ENCODE results near the gene C1S.

DNA sequence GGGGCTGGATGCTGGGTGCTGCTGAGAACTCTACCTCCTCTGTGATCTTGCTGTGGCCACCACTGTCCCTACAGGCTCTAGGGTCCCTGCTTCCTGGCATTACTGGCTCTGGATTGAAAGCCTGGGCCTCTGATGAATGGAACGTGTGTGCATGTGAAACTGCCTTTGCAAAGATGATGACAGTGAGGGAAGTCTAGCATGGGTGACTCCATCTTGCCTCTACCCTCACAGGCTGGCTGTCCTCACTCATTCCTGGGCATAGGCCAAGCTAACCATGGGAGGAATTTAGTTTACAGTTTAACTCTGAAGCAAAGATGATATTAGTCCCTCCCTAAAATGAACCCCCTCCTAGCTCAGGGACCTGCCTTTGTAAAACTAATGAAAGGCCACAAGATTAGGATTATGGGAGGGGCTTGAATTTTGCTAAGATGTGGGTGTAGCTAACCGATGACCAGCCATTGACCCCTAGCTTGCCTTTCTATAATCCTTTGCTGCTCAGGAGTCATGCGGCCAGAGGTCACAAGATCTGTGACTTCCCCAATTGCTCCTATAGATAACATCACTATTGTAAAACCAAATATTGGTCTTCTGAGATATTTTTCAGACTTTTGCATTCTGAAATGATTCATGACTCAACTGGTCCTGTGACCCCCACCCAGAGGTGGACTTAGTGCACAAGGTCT, 2.2 kb upstream of the C1S start:
- TF ChIP-seq, protein P1, sequence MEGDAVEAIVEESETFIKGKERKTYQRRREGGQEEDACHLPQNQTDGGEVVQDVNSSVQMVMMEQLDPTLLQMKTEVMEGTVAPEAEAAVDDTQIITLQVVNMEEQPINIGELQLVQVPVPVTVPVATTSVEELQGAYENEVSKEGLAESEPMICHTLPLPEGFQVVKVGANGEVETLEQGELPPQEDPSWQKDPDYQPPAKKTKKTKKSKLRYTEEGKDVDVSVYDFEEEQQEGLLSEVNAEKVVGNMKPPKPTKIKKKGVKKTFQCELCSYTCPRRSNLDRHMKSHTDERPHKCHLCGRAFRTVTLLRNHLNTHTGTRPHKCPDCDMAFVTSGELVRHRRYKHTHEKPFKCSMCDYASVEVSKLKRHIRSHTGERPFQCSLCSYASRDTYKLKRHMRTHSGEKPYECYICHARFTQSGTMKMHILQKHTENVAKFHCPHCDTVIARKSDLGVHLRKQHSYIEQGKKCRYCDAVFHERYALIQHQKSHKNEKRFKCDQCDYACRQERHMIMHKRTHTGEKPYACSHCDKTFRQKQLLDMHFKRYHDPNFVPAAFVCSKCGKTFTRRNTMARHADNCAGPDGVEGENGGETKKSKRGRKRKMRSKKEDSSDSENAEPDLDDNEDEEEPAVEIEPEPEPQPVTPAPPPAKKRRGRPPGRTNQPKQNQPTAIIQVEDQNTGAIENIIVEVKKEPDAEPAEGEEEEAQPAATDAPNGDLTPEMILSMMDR (IDR thresholded peaks at IDR 0.05), result no peak
- TF ChIP-seq POLR2A (IDR thresholded peaks at IDR 0.05), result no peak
